SK-N-MC (cell line): ENCODE measurements around the gene SARDH.

ENCODE experiments used
- DNase-seq: peaks from one replicate; pipeline ENCODE4 v3.0.0-alpha.2; 2011; ENCODE audit warnings: low read depth, low spot score
- H3K27ac ChIP-seq: fragments of 200-600 bp; sonication (generic); 2 replicates; pipeline ENCODE4 v1.5.1; 2016; ENCODE audit warnings: mixed run types
- H3K36me3 ChIP-seq: fragments of 200-600 bp; sonication (generic); 2 replicates; pipeline ENCODE4 v1.6.1; 2017; ENCODE audit warnings: antibody characterized with exemption, low read length, mixed read lengths; ENCODE audit not compliant: insufficient read depth
- H3K4me3 ChIP-seq: fragments of 200-600 bp; sonication (generic); 2 replicates; pipeline ENCODE4 v1.5.1; 2016
- H3K9ac ChIP-seq: fragments of 200-600 bp; sonication (generic); 2 replicates; pipeline ENCODE4 v1.8.0; 2017; ENCODE audit warnings: mixed run types, mixed read lengths; ENCODE audit not compliant: insufficient read length
- H3K9me3 ChIP-seq: fragments of 200-600 bp; sonication (generic); 2 replicates; pipeline ENCODE4 v1.6.1; 2017; ENCODE audit warnings: low read depth, mild to moderate bottlenecking, antibody characterized with exemption, low read length, moderate library complexity, mixed read lengths
- EZH2 ChIP-seq: fragments of 200-600 bp; sonication (generic); IDR thresholded peaks from one replicate; pipeline ENCODE4 v1.6.1; 2017; ENCODE audit warnings: antibody characterized with exemption
- FOXP2 ChIP-seq: optimal IDR thresholded peaks from 2 replicates; pipeline ENCODE3; 2011; ENCODE audit warnings: mild to moderate bottlenecking, moderate library complexity; ENCODE audit not compliant: insufficient read depth; ENCODE audit errors: extremely low read length, control extremely low read depth
- POLR2AphosphoS5 ChIP-seq: IDR thresholded peaks from 2 replicates; pipeline ENCODE4 v1.6.1; 2012; ENCODE audit warnings: mild to moderate bottlenecking, low read depth, low read length, borderline replicate concordance

Gene SARDH

GRCh38 chr9:133687856-133688761, 50.0 kb downstream of the SARDH start:
- H3K9ac ChIP-seq: no peak overlapping the region
- H3K36me3 ChIP-seq: no peaks in the 10 kb centered on the region
- H3K27ac ChIP-seq: no peak overlapping the region
- no peak for DNase-seq
- no peak for TF ChIP-seq EZH2
- no peak for TF ChIP-seq FOXP2
- TF ChIP-seq POLR2AphosphoS5: no peak
- no peaks in the 10 kb centered on the region for H3K9me3 ChIP-seq
- H3K4me3 ChIP-seq: no peak overlapping the region

GRCh38 chr9:133686642-133687575, 51.2 kb downstream of the SARDH start:
- H3K36me3 ChIP-seq: no peaks in the 10 kb centered on the region
- no peak overlapping the region for H3K27ac ChIP-seq
- H3K9me3 ChIP-seq: no peaks in the 10 kb centered on the region
- TF ChIP-seq POLR2AphosphoS5 (no peak), FOXP2 (no peak), EZH2 (no peak)
- H3K4me3 ChIP-seq: no peak overlapping the region
- no peak for DNase-seq
- H3K9ac ChIP-seq: no peak overlapping the region

GRCh38 chr9:133685653-133686609, 52.2 kb downstream of the SARDH start:
- Histone ChIP-seq H3K9me3 (no peaks in the 10 kb centered on the region), H3K4me3 (no peak overlapping the region), H3K36me3 (no peaks in the 10 kb centered on the region), H3K9ac (no peak overlapping the region), H3K27ac (no peak overlapping the region)
- no peak for TF ChIP-seq FOXP2
- TF ChIP-seq EZH2: no peak
- no peak for TF ChIP-seq POLR2AphosphoS5
- no peak for DNase-seq

- H3K36me3 ChIP-seq: no peaks in the 10 kb centered on the region
- H3K4me3 ChIP-seq: no peak overlapping the region
- TF ChIP-seq FOXP2 (no peak), EZH2 (no peak), POLR2AphosphoS5 (no peak)
Observed at GRCh38 chr9:133684936-133685361, 53.2 kb downstream of the SARDH start.

GRCh38 chr9:133684121-133684935, 53.8 kb downstream of the SARDH start:
- no peak overlapping the region for H3K4me3 ChIP-seq
- DNase-seq: no peak
- no peak overlapping the region for H3K27ac ChIP-seq
- TF ChIP-seq POLR2AphosphoS5 (no peak), FOXP2 (no peak), EZH2 (no peak)
- no peaks in the 10 kb centered on the region for H3K9me3 ChIP-seq
- H3K9ac ChIP-seq: no peak overlapping the region
- no peaks in the 10 kb centered on the region for H3K36me3 ChIP-seq

More at GRCh38 chr9:133684936-133685361, 53.2 kb downstream of the SARDH start:
- H3K9ac ChIP-seq: no peak overlapping the region
- DNase-seq: no peak
- no peak overlapping the region for H3K27ac ChIP-seq
- H3K9me3 ChIP-seq: no peaks in the 10 kb centered on the region

- no peak overlapping the region for H3K9ac ChIP-seq
- H3K9me3 ChIP-seq: no peaks in the 10 kb centered on the region
- no peak for DNase-seq
- H3K36me3 ChIP-seq: no peaks in the 10 kb centered on the region
- no peak overlapping the region for H3K27ac ChIP-seq
- no peak for TF ChIP-seq EZH2
- no peak for TF ChIP-seq FOXP2
- TF ChIP-seq POLR2AphosphoS5: no peak
- no peak overlapping the region for H3K4me3 ChIP-seq
Observed at GRCh38 chr9:133683586-133684120, 54.5 kb downstream of the SARDH start.
